Endothelial cell of umbilical vein (primary cell): ENCODE results near the gene KDM4C.

Experiments used
- JUN ChIP-seq: IDR thresholded peaks from 2 replicates; pipeline ENCODE4 v1.6.1; 2011; ENCODE audit warnings: borderline replicate concordance, low read depth; ENCODE audit not compliant: insufficient read length, insufficient read depth
- MAX ChIP-seq: IDR thresholded peaks from 2 replicates; pipeline ENCODE4 v1.6.1; 2011; ENCODE audit not compliant: insufficient read depth, insufficient read length
- MYC ChIP-seq: IDR thresholded peaks from one replicate; pipeline ENCODE4 v1.6.1; 2011; ENCODE audit warnings: mild to moderate bottlenecking, low read depth, low read length
- POLR2A ChIP-seq: IDR thresholded peaks from 2 replicates; pipeline ENCODE4 v1.6.1; 2012; ENCODE audit warnings: low read depth, mild to moderate bottlenecking, control low read depth, low read length
- POLR2AphosphoS5 ChIP-seq: IDR thresholded peaks from 2 replicates; pipeline ENCODE4 v1.6.1; 2012; ENCODE audit warnings: low read depth, mild to moderate bottlenecking, control low read depth, low read length, moderate library complexity; ENCODE audit not compliant: insufficient read depth
- TF ChIP-seq, protein P1 (sequence below), 2 donors: IDR thresholded peaks; 1 replicate in 1 of 2; 2 replicates in 1 of 2; pipeline ENCODE4 v1.5.1; 2011; ENCODE audit warnings: low read length in 2 of 2, mild to moderate bottlenecking in 2 of 2, moderate library complexity in 2 of 2, control low read depth in 1 of 2, inconsistent platforms in 1 of 2, low read depth in 1 of 2; ENCODE audit not compliant: insufficient read depth in 1 of 2; ENCODE audit errors: extremely low read depth in 1 of 2

DNA sequence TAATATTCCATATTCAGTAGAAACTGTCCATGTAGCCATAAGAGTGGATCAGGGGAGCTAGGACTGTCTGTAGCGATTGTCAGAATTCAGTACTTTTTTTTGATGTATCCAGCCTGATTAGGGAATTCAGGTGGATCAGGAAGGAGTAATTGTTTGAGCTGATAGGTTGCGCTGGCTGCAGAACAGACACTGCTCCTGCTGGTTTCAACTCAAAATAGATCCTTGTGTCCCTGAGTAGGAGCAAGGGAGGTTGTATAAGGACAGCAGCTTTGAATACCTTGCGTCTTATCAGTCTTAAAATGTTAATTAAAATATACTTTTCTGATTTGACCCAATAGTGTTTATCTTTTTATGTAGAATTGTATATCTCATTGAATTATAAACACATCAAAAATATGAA, 229.6 kb downstream of the KDM4C start:
- no peak for TF ChIP-seq POLR2A
- TF ChIP-seq, protein P1, sequence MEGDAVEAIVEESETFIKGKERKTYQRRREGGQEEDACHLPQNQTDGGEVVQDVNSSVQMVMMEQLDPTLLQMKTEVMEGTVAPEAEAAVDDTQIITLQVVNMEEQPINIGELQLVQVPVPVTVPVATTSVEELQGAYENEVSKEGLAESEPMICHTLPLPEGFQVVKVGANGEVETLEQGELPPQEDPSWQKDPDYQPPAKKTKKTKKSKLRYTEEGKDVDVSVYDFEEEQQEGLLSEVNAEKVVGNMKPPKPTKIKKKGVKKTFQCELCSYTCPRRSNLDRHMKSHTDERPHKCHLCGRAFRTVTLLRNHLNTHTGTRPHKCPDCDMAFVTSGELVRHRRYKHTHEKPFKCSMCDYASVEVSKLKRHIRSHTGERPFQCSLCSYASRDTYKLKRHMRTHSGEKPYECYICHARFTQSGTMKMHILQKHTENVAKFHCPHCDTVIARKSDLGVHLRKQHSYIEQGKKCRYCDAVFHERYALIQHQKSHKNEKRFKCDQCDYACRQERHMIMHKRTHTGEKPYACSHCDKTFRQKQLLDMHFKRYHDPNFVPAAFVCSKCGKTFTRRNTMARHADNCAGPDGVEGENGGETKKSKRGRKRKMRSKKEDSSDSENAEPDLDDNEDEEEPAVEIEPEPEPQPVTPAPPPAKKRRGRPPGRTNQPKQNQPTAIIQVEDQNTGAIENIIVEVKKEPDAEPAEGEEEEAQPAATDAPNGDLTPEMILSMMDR (IDR thresholded peaks at IDR 0.05; ENCODE audit: extremely low read depth in 1 of 2, insufficient read depth in 1 of 2, low read depth in 1 of 2, low read length in 2 of 2): no peak
- no peak for TF ChIP-seq POLR2AphosphoS5
- no peak for TF ChIP-seq JUN
- TF ChIP-seq MAX: no peak
- no peak for TF ChIP-seq MYC
